Stimulated activated naive CD4-positive, alpha-beta T cell (primary cell): Measurements from ENCODE around the gene TMCO4.
"Not testable (repeated sequence)": the region's sequence is repeated elsewhere in the genome, so short reads cannot be mapped to it uniquely, and the experiment has no call there.

ENCODE experiments used
- DNase-seq, 6 experiments: peaks; one replicate each; lab custom pipeline; 2025; lab: John Stamatoyannopoulos, UW

The TMCO4 gene

DNA sequence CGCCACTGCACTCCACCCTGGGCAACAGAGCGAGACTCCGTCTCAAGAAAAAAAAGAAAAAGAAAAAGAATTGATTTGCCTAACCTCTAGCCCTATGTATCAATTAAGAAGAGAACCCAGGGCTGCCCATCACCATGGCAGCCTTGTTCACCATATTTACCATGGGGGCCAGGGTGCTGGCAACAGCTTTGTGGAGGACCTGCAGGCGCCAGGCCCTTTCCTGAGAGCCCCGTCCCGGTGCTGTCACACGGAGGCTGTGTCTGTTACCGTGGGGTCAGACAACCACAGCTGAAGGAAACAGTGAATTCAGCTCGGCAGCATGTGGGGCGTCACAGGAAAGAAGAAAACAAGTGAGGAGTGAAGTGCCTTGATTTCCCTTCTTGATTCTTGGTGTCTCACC lies 162.1 kb downstream of the TMCO4 start:
- DNase-seq = no peak

DNA sequence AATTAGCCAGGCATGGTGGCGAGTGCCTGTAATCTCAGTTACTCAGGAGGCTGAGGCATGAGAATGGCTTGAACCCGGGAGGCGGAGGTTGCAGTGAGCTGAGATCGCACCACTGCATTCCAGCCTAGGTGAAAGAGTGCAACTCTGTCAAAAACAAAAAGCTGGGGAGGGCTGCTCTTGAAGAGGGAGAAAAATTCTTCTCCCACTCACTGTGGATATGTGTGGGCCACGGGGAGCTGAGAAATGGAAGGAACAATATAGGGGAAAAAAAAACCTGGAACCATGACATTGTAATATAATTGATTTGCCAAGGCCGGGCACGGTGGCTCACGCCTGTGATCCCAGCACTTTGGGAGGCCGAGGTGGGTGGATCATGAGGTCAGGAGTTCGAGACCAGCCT lies 163.0 kb downstream of the TMCO4 start:
- DNase-seq = not testable (repeated sequence)

DNA sequence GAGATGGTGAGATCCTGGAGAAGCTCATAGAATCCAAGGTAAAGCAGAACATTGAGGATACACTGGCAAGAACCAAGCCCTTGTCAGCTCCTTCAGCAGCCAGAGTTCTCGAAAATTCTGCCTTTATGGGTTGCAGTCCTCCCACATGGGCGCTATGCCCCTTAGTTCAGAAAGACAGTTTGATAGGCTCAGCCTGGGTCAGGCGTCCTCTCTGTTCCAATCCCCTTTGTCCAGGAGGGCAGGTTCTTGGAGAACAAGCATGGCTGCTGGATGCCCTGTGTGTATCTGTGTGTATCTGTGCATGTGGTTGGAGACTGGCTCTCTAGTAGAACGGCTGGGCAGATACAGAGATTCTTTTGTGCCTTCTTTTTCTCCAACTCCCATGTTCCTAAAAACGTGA lies 163.7 kb downstream of the TMCO4 start:
- DNase-seq = no peak

DNA sequence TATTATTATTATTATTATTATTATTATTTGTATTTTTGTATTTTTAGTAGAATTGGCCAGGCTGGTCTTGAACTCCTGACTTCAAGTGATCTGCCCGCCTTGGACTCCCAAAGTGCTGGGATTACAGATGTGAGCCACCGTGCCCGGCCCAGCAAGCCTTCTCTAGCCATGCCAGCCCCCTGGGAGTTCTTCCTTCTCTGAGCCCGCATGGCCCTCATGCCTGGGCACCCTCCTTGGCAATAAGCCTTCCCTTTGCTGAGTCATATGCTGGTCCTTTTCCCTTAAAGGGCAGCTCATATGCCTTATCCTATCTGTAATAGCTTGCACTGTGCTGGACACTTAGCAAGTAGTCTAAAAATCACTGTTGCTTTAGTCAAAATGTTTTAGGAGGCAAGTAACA lies 164.1 kb downstream of the TMCO4 start:
- DNase-seq = no peak

DNA sequence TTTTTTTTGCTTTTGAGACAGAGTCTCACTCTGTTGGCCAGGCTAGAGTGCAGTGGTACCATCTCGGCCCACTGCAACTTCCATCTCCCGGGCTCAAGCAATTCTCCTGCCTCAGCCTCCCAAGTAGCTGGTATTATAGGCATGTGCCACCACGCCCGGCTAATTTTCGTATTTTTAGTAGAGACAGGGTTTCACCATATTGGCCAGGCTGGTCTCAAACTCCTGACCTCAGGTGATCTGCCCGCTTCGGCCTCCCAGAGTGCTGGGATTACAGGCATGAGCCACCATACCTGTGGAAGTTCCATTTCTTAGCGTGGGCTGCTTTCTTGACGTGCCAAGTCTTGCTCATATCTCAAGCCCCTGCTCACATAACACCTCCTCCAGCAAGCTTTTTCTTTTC lies 164.7 kb downstream of the TMCO4 start:
- DNase-seq = not testable (repeated sequence)

DNA sequence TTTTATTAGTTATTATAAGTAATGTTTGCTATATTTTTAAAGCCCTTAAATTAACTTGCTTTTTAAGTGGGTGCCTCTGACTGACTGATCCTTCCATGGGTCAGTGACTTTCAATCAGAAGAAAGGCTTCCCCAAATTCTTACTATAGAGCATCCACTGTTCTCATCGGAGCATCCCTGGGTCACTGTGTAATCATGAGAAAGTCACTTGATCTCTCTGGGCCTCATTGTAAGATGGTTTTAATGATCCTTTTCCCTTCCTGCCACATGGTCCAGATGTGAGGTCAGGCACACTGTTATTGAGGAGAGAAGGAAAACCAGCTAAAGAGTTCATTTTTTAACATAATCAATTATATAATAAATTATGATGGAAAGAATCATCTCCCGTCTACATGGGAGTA lies 166.6 kb downstream of the TMCO4 start:
- no peak for DNase-seq
